ENCODE measurements around the gene USH2A.

The USH2A gene

GRCh38 chr1:216140730-216141524 is 282.3 kb downstream of the USH2A start:
- DNase-seq (ENCODE audit: low read depth in 3 of 3), result no peak

GRCh38 chr1:216124192-216124781 is 299.0 kb downstream of the USH2A start:
- no peak for DNase-seq (ENCODE audit: low read depth in 3 of 3)

DNA sequence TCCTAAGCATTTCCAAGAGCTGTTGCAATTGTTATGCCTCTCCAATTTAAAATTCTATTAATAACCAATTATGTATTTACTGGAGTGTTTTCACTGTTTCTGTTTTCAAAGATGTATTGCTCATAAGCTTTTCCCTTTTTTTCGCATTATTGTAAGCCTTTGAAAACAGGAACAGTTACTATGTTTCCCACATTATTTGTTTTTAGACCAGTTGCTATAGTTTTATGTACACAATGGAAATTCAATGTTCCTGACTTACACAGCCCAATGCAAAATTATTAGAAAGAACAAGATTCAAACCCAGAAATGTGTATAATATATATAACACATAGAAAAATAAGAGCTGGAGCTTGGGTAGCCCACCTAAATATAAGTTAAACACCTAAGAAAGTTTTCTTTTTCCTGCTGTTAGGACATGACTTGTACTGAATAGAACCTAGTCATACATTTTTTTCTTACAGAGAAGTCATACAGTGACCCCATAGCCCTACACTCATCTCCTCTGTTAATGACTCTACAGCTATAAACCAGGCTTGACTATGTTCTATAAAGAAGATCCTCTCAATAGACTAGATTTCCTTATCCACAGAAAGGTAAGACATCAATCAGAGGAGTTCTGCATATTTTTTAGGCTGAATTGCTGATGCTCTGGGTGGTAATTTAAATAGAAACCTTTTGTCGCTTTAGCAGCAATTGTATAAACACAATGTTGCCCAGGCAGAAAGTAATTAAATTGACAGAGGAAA is 299.6 kb downstream of the USH2A start:
- no peak for DNase-seq (ENCODE audit: low read depth in 3 of 3)

DNA sequence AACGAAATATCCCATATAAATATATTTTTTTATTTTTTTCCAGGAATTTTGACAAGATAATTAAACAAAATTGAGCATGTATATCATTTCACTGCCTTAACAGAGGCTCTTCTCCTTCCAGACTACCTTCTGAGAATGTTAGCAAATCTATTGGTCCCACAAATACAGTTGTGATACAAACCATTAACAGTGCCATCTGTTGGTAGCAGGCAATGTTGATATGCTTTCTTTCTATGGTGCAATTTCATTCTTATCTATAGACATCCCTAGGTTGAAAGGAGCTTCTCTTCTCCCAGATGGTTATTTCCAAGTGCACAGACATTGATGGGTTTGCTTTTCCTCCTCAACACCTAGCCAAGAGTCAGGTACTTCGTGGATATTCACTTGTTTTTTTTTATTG is 303.6 kb downstream of the USH2A start:
- no peak for DNase-seq (ENCODE audit: low read depth in 3 of 3)

GRCh38 chr1:216114180-216114579 is 309.1 kb downstream of the USH2A start:
- no peak for DNase-seq (ENCODE audit: low read depth in 3 of 3)

DNA sequence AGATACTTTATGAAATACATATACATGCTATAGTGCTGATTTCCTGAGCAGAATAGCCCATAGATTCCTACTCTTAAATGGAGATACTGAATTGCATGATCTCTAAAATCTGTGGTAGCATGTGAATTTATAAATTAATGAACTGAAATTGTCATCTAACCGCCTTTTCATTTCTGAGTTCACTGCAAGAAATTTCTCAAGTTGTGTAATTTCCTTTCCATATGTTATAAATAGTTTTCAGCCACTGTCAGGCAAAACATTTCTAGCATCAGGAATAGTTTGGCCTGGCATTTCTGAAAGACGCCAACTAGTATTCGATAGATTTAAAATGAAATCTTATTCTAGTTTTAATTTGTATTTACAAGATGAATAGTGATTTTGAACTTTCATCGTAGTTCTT is 310.1 kb downstream of the USH2A start:
- DNase-seq (ENCODE audit: low read depth in 3 of 3), result no peak

GRCh38 chr1:216111842-216112241 is 311.4 kb downstream of the USH2A start:
- no peak for DNase-seq (ENCODE audit: low read depth in 3 of 3)

GRCh38 chr1:216095400-216095799 is 327.8 kb downstream of the USH2A start:
- no peak for DNase-seq (ENCODE audit: low read depth in 3 of 3)

DNA sequence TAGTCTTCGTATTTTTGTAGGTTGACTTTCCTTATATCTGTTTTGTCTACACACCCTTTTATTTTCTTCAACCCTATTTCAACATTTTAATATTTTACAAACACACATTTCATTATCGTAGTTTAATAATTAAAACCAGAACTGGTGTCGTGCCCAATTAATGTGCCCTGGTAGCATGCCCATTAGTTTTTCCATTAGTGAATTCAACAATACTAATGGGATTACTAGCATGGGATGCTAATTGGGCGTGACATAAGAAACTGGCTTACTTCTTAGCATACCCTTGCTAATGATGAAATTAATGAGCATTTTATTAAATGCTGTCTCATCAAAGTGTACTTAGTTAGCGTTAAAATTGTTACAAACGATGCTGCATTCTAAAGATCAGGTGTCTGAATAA is 332.7 kb downstream of the USH2A start:
- no peak for DNase-seq (ENCODE audit: low read depth in 3 of 3)

DNA sequence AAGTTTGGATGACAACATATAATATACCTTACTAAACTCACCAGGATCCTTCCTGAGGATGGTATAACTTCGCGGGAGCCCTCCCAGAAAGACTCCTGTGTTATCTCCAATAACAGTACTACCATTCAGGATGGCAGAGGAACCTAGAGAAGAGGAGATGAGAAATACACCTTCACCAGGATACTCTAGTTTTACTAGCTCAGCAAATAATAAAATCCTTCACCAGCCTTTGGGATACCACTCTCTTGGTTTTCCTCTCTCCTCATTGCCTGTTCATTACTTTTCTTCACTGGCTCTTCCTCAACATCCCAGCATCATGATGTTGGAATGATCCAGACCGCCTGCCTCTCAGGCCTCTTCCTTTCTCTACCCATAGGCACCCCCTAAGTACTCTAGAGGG is 336.6 kb downstream of the USH2A start:
- no peak for DNase-seq (ENCODE audit: low read depth in 3 of 3)

DNA sequence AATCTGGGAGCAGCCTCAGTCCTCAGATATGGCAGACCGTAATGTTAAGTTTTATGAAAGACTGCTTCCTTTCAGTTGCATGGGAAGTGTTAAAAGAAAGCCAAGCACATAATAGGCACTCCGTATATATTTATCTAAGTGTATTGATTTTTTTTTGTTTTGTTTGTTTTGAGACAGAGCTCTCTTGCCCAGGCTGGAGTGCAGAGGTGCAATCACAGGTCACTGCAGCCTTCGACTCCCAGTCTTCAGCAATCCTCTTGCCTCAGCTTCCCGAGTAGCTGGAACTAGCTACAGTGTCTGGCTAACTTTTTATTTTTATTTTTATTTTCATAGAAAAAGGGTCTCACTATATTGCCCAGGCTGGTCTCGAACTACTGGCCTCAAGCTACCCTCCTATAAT is 341.8 kb downstream of the USH2A start:
- DNase-seq (ENCODE audit: low read depth in 3 of 3), result no peak

GRCh38 chr1:216076751-216077150 is 346.5 kb downstream of the USH2A start:
- DNase-seq (ENCODE audit: low read depth in 3 of 3), result no peak

- no peak for DNase-seq (ENCODE audit: low read depth in 3 of 3)
Observed at GRCh38 chr1:216075339-216075738, 347.9 kb downstream of the USH2A start.

DNA sequence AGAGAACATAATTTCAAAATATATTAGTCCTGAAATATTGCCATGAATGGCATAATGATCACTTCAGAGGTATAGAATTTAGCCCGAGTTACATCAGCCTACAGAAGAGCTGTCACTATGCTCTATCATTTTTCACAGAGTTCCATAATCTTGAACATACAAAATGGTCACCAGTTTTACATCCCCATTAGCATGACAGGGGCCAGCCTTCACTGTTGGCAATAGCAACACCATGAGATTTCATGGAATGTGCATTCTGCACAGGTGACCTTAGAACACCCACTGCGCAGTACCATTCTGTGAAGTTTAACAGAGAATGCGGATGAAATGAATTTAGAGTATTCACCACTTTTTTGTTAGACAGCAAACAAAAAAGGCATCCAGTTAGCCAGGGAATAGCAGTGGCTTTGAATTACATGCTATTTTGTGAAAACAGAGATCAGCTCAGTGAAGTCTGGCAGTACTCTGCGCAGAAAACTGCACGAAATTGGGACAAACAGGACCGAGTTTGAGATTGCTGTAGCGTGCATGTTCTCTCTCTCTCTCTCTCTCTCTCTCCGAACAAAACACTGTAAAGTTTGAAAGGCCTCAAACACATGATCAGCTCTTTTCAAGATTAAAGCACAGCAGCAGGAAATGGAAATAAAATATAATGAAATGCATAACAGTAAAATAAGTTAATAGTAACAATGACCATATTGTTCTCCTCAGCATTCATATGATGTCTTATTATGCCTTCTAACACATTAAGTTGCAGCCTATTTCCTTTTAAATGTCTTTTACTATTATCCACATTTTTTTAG is 349.3 kb downstream of the USH2A start:
- no peak for DNase-seq (ENCODE audit: low read depth in 3 of 3)

DNA sequence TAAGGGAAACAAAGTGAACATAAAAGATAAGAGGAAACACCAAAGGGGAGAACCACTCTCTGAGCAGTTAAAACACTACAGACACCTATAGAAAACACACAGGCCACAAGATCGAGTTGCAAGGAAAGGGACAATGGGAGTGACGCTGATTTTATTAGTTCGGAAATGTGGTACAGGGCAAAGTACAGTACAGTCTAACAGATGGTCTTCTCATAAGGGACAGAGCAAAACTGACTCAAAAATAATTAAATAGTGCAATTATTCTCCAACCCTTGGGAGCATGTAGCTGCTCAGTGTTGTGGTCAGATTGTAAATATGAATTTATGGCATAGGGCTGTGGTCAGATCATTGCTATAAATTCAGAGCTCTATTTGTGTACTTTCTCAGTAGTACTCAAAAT is 352.0 kb downstream of the USH2A start:
- no peak for DNase-seq (ENCODE audit: low read depth in 3 of 3)

- no peak for DNase-seq (ENCODE audit: low read depth in 3 of 3)
Observed at GRCh38 chr1:216064643-216065042, 358.6 kb downstream of the USH2A start.

- no peak for DNase-seq (ENCODE audit: low read depth in 3 of 3)
Observed at GRCh38 chr1:216057947-216058346, 365.3 kb downstream of the USH2A start.

- no peak for DNase-seq (ENCODE audit: low read depth in 3 of 3)
Observed at GRCh38 chr1:216057063-216057462, 366.2 kb downstream of the USH2A start.

DNA sequence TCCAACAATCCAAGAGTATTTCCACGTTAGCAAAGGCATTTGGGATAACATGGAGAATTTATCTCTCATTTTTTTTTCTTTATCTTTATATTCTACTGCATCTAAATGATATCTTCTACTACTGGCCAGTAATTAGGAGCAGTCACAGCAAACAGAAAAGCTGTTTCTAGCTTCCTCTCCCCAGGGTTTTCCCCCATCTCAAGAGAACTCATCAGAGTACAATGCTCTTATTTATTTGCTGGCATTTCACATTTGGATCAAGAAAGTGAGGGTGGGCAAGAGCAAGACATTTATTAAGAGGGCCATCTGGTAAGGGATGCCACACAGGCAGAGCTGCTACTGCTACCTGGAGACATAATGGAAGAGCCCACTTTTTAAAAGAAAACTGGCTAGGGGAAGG is 368.2 kb downstream of the USH2A start:
- DNase-seq (ENCODE audit: low read depth in 3 of 3), result no peak

- no peak for DNase-seq (ENCODE audit: low read depth in 3 of 3)
Observed at GRCh38 chr1:216054600-216054999, 368.6 kb downstream of the USH2A start.

DNA sequence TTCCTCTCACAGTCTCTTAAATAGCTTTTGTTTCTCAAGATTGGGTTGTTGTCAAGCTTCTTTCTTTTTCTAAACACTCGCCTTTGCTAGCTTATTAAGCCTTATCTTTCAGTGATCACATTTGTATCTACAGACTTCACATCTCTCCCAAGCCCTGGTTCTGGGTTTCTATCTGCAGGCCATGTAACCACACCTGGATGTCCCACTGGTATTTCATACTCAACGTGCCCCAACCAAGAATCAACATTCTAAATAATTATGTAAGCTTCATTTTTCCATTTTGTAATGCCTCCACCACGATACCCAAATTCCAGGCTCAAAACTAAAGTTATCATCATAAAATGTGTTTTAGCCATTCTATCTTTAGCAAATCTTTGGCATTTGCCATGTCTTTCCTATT is 372.2 kb downstream of the USH2A start:
- DNase-seq (ENCODE audit: low read depth in 3 of 3), result no peak

All from stimulated activated CD4-positive, alpha-beta T cell treated with anti-CD3 and anti-CD28 coated beads, TNF-alpha, amount 100 ng/mL, for 4 hours (primary cell).